Measurements from ENCODE around the gene CPD.

Gene CPD

DNA sequence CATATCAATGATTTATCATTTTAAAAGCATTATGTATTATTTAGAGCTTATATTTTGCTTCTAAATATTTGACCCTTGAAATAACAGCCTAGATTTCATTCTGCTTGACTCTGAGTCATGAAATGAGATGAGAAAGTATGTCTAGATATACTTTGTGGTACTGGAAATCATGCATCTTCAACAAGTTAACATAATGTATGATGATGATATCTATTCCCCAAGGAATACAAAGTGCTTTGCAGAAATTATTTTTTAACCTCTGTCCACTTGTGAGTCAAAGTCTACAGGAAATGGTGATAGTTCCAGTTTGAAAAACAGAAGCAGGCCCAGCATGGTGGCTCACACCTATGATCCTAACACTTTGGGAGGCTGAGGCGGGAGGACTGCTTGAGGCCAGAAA, 134.6 kb downstream of the CPD start:
- H3K4me3 ChIP-seq (ENCODE audit: low read depth, low read length), result no peak overlapping the region
- no peak for DNase-seq (ENCODE audit: low read depth)
- TF ChIP-seq, protein P1, sequence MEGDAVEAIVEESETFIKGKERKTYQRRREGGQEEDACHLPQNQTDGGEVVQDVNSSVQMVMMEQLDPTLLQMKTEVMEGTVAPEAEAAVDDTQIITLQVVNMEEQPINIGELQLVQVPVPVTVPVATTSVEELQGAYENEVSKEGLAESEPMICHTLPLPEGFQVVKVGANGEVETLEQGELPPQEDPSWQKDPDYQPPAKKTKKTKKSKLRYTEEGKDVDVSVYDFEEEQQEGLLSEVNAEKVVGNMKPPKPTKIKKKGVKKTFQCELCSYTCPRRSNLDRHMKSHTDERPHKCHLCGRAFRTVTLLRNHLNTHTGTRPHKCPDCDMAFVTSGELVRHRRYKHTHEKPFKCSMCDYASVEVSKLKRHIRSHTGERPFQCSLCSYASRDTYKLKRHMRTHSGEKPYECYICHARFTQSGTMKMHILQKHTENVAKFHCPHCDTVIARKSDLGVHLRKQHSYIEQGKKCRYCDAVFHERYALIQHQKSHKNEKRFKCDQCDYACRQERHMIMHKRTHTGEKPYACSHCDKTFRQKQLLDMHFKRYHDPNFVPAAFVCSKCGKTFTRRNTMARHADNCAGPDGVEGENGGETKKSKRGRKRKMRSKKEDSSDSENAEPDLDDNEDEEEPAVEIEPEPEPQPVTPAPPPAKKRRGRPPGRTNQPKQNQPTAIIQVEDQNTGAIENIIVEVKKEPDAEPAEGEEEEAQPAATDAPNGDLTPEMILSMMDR (IDR thresholded peaks at IDR 0.05; ENCODE audit: low read depth, low read length, missing control alignments), result no peak
- in situ Hi-C loops (cut with HindIII; ENCODE audit: low sequenced_read_pairs), result no loop called here

DNA sequence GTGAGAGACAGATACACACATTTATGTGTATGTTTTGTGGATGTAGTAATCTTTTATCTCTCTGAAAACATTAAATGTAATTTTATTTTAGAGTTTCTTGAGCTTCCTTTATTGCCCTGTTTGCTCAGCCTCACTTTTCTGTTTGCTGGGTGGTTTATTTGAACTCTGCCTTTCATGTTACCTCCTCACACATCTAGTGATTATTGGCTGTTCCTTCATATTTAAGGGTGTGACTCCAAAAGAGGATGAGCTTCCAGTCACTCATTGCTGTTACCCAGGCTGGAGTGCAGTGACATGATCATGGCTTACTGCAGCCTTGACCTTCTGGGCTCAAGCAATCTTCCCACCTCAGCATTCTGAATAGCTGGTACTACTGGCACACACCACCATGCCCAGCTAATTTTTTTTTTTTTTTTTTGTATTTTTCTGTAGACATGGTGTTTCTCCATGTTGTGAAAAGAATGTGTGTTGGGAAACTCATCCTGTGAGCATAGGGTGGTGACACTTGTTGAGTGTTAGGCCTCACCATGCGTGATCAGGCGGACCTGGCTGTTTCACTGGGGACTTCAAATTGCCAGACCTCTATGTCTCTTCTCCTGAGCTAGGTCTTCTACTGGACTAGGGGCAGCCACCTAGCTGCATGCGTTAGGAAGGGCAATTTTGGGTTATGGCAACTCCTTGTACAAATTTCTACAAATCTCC, 136.3 kb downstream of the CPD start:
- H3K4me3 ChIP-seq (ENCODE audit: low read depth, low read length), result no peak overlapping the region
- no peak for DNase-seq (ENCODE audit: low read depth)
- TF ChIP-seq, protein P1 (IDR thresholded peaks at IDR 0.05; ENCODE audit: low read depth, low read length, missing control alignments), result no peak
- in situ Hi-C loops (cut with HindIII; ENCODE audit: low sequenced_read_pairs), result no loop called here

- TF ChIP-seq, protein P1 (IDR thresholded peaks at IDR 0.05; ENCODE audit: low read depth, low read length, missing control alignments), result no peak
- in situ Hi-C loops (cut with HindIII; ENCODE audit: low sequenced_read_pairs), result no loop called here
- no peak overlapping the region for H3K4me3 ChIP-seq (ENCODE audit: low read depth, low read length)
- no peak for DNase-seq (ENCODE audit: low read depth)
These were observed 139.1 kb downstream of the CPD start for GRCh38 chr17:30517786-30518185.

DNA sequence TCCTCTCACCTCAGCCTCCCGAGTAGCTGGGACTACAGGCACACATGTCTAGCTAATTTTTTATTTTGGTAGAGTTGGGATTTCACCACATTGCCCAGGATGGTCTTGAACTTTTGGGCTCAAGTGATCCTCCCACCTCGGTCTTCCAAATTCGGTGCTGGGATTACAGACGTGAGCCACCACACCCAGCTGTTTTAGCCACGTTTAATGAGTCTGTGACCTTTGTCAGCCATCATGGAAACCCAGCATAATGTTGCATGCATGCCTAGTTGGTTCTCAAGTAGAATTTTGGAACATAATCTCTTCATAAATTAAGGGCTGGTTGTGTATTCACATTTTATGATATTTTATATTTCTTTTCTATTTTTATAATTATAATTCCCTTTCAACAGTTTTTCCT, 140.4 kb downstream of the CPD start:
- in situ Hi-C loops (cut with HindIII; ENCODE audit: low sequenced_read_pairs), result no loop called here
- no peak overlapping the region for H3K4me3 ChIP-seq (ENCODE audit: low read depth, low read length)
- no peak for DNase-seq (ENCODE audit: low read depth)
- TF ChIP-seq, protein P1 (IDR thresholded peaks at IDR 0.05; ENCODE audit: low read depth, low read length, missing control alignments), result no peak

Data from astrocyte of the cerebellum (primary cell).